ENCODE data around the gene INTS1.

Gene INTS1

DNA sequence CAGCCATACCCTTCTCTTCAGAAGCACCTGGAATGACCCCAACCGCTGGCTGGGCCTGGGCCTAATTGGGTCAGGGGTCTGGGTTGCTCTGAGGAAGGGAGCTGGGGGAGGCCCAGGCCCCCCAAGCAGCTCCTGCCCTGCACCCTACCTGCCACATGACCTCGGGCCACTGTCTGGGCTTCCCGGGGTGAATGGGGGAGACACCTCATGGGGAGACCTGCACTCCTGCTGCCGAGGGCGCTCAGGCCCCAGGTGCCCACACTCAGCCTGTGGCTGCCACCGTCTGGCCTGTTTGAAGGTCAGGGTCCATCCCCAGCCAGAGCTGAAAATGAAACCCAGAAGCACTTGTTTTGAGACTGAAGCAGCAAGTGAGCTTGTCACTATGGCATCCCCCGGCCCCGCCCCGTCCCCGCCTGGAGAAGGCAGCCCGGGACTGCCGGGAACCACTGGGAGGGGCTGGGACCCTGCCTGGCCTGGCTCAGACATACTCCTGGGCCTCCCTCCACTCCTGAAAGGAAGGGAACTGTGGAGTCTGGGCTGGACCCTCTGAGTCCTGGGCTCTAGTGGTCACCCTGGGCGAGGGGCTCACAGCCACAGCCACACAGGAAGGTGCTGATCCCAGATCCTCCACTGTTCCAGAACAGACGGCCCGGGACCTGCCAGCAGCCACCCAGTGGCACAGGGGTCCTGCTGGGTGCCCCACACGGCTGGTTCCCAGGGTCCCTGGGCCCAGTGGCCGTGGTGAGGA is 37.5 kb downstream of the INTS1 start:
- no peak overlapping the region for H3K27ac ChIP-seq
- H3K36me3 ChIP-seq (ENCODE audit: insufficient read depth, low read length) = no peaks in the 10 kb centered on the region; the same call in 1 of the 2 replicates
- H3K4me3 ChIP-seq = no peak overlapping the region
- no peak for DNase-seq (ENCODE audit: low read depth, low spot score)
- no peaks in the 10 kb centered on the region for H3K9me3 ChIP-seq (ENCODE audit: low read depth, low read length)
- H3K9ac ChIP-seq (ENCODE audit: insufficient read length) = no peak overlapping the region
- TF ChIP-seq POLR2AphosphoS5 (IDR thresholded peaks at IDR 0.05; ENCODE audit: borderline replicate concordance, low read depth, low read length) = 0 out of 2 replicates have a peak, but pooled peaks have one; percentile 6
- TF ChIP-seq FOXP2 (optimal IDR thresholded peaks at IDR 0.05; ENCODE audit: control extremely low read depth, extremely low read length, insufficient read depth) = no peak

DNA sequence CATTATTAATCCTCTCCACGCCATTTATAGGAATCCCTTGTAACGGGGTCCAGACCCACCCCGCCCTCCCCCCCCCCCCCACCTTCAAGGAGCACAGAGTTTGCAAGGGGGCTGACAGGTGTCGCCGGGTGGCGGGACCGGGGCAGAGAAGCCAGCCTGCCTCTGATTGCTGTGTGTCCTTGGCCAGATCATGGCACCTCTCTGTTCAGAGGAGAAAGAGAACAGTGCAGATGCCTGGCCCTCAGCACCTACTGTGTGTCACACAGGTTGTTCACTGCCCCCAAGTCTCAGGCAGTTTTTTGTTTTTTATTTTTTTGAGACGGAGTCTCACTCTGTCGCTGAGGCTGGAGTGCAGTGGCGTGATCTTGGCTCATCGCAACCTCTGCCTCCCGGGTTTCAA is 39.5 kb downstream of the INTS1 start:
- no peak for TF ChIP-seq POLR2AphosphoS5 (IDR thresholded peaks at IDR 0.05; ENCODE audit: borderline replicate concordance, low read depth, low read length)
- no peak for TF ChIP-seq EZH2 (IDR thresholded peaks at IDR 0.05)
- TF ChIP-seq FOXP2 (optimal IDR thresholded peaks at IDR 0.05; ENCODE audit: control extremely low read depth, extremely low read length, insufficient read depth) = no peak
- H3K9ac ChIP-seq (ENCODE audit: insufficient read length) = no peak overlapping the region
- H3K4me3 ChIP-seq = no peak overlapping the region
- no peaks in the 10 kb centered on the region for H3K9me3 ChIP-seq (ENCODE audit: low read depth, low read length)
- H3K27ac ChIP-seq = no peak overlapping the region
- H3K36me3 ChIP-seq (ENCODE audit: insufficient read depth, low read length) = no peaks in the 10 kb centered on the region
- no peak for DNase-seq (ENCODE audit: low read depth, low spot score)

DNA sequence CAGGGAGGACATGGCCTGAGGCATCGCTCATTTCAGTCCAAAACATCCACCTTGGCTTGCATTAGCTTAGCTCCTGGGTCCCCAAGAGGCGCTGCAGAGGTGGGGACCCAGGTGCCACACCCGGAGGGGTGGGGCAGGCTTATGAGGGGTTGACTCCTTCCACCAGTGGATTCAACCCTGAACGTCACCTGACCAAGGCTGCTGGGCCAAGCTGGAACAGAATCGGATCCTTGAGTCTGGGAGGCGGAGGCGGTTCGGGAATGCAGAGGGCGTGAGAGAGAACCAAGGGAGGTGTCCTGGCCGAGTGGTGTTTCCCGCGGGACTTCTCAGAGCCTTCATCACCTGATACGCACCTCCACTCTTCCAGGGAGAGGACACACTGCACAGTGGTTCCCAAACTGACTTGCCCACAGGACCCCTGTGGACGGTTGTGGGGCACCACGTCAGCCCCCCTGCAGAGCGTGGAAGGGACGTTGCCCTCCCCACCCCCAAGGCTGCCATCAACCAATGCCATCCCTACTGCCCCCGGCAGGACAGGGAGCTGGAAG is 40.4 kb downstream of the INTS1 start:
- no peak for TF ChIP-seq FOXP2 (optimal IDR thresholded peaks at IDR 0.05; ENCODE audit: control extremely low read depth, extremely low read length, insufficient read depth)
- TF ChIP-seq POLR2AphosphoS5 (IDR thresholded peaks at IDR 0.05; ENCODE audit: borderline replicate concordance, low read depth, low read length) = no peak
- TF ChIP-seq EZH2 (IDR thresholded peaks at IDR 0.05) = no peak
- Histone ChIP-seq H3K4me3 (no peak overlapping the region), H3K9ac (ENCODE audit: insufficient read length) (no peak overlapping the region), H3K36me3 (ENCODE audit: insufficient read depth, low read length) (no peaks in the 10 kb centered on the region), H3K27ac (no peak overlapping the region), H3K9me3 (ENCODE audit: low read depth, low read length) (no peaks in the 10 kb centered on the region)
- no peak for DNase-seq (ENCODE audit: low read depth, low spot score)

DNA sequence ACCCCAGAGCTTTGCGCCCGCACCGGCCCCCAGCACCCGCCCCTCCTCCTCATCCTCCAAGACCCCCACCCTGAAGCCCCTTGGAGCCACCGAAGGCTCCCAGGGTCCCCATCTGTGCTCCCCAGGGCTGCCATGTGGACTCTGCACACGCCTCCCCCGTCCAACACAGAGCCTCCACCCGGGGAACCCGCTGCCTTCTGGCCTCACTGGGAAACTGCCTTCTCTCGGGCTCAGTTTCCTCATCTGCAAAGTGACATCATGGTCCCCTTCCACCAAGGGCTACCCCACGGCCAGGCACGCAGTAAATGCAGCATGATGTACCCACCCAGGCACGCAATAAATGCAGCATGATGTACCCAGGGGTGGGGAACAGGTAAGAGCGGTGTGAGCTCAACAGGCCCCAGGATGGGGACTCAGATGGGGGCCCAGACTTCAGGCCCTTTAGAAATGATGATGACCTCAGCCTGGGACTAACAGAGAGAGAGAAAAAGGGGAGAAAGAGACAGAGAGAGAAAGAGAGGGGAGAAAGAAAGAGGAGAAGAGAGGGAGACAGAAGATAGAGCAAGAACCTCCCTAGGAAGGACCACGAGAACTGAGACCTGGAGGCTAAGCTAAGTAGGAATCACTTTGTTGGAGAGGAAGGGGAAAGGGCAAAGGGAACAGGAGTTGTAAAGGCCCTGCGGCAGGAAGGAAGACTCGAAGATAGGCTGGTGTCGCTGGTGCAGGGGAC is 42.4 kb downstream of the INTS1 start:
- Histone ChIP-seq H3K9me3 (ENCODE audit: low read depth, low read length) (no peaks in the 10 kb centered on the region), H3K36me3 (ENCODE audit: insufficient read depth, low read length) (no peaks in the 10 kb centered on the region), H3K4me3 (no peak overlapping the region), H3K9ac (ENCODE audit: insufficient read length) (no peak overlapping the region), H3K27ac (peak overlapping the region; percentile 68)
- DNase-seq (ENCODE audit: low read depth, low spot score) = no peak
- no peak for TF ChIP-seq EZH2 (IDR thresholded peaks at IDR 0.05)
- TF ChIP-seq POLR2AphosphoS5 (IDR thresholded peaks at IDR 0.05; ENCODE audit: borderline replicate concordance, low read depth, low read length) = no peak
- no peak for TF ChIP-seq FOXP2 (optimal IDR thresholded peaks at IDR 0.05; ENCODE audit: control extremely low read depth, extremely low read length, insufficient read depth)

DNA sequence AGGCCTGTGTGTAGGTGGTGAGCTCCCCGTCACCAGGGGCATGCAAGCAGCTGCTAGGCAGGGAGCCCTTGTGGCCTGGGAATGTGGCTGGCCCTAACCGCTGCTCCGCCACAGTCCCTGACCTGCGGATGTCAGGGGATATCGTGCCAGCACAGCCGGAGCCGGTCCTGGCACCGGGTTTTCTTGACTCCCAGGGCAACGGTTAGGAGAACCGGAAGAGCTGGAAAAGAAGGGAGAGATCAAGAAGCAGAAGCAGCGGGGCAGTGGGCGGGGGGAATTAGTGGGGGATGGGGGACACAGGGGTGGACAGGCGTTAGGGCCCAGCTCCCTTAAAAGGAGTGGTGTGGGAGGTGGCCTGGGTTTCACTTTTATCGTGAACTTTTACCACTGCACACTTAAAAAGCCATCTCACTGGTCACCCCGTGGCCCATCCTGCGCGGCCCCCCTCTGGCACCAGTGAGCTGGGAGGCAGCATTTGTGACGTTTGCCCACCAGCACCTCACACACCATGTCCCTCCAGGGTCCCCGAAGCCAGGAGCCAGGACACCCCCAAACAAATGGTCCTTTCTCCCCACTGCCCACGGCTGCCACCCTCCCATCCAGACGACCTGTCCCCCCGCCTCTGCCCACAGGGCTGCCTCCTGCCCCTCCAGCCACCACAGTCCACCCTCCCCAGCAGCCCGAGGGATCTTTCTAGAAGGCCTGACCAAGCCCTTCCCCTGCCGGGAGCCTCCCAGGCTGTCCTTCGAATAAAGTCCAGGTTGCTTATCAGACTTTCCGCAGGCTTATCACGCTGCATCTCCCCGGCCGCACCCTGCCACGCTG is 43.2 kb downstream of the INTS1 start:
- no peak overlapping the region for H3K9ac ChIP-seq (ENCODE audit: insufficient read length)

DNA sequence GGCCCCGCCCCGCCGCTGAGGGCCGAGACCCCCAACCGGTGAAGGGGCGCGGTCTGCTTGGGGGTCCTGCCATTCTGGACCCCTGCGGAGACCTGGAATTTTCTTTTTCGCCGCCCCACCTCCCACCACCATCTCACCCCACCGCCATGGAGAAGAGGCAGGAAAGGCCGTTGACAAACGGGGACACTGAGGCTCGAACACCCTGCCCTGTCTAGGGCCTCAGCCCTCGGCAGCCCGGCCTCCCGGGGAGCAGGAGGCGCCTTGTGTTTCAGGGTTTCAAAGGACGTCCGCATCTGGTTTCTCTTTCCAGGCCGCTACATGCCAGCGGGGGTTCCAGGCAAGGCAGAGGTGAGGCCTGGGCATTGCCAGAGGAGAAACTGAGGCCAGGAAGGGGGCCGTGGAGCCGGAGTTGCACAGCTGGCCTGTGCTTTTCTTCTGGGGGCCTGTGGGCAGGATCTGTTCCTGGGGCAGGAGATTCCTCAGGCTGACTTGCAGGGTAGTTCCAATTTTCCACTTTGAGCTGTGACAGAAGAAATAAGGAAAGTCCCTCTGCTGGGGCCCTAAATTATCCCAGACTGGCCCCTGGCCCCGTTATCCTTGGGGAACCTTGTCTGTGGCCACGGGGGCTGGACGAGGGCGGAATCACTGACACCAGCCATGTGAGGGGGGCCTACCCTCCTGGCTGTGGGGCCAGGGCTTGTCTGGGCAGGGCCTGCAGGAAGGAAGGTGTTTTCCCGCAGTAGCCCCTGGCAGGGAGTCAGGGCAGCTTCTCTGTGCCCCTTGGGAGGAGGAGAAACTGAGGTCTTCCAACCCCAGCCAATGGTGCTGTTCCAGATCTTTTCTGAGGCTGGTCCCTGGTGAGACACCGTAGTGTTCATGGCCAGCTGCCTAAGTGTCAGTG is 44.0 kb downstream of the INTS1 start:
- Histone ChIP-seq H3K9ac (ENCODE audit: insufficient read length) (peak overlapping the region; percentile 60), H3K27ac (peak overlapping the region; percentile 45; the same call in 1 of the 2 replicates), H3K36me3 (ENCODE audit: insufficient read depth, low read length) (no peaks in the 10 kb centered on the region), H3K9me3 (ENCODE audit: low read depth, low read length) (no peaks in the 10 kb centered on the region), H3K4me3 (peak overlapping the region; percentile 82)
- TF ChIP-seq FOXP2 (optimal IDR thresholded peaks at IDR 0.05; ENCODE audit: control extremely low read depth, extremely low read length, insufficient read depth) (no peak), POLR2AphosphoS5 (IDR thresholded peaks at IDR 0.05; ENCODE audit: borderline replicate concordance, low read depth, low read length) (no peak), EZH2 (IDR thresholded peaks at IDR 0.05) (no peak)
- DNase-seq (ENCODE audit: low read depth, low spot score) = no peak

More for the DNA sequence above, 43.2 kb downstream of the INTS1 start:
- DNase-seq (ENCODE audit: low read depth, low spot score) = no peak
- no peaks in the 10 kb centered on the region for H3K36me3 ChIP-seq (ENCODE audit: insufficient read depth, low read length)
- H3K27ac ChIP-seq = no peak overlapping the region
- H3K9me3 ChIP-seq (ENCODE audit: low read depth, low read length) = no peaks in the 10 kb centered on the region
- H3K4me3 ChIP-seq = no peak overlapping the region
- TF ChIP-seq EZH2 (IDR thresholded peaks at IDR 0.05) = no peak
- TF ChIP-seq POLR2AphosphoS5 (IDR thresholded peaks at IDR 0.05; ENCODE audit: borderline replicate concordance, low read depth, low read length) = no peak
- no peak for TF ChIP-seq FOXP2 (optimal IDR thresholded peaks at IDR 0.05; ENCODE audit: control extremely low read depth, extremely low read length, insufficient read depth)

DNA sequence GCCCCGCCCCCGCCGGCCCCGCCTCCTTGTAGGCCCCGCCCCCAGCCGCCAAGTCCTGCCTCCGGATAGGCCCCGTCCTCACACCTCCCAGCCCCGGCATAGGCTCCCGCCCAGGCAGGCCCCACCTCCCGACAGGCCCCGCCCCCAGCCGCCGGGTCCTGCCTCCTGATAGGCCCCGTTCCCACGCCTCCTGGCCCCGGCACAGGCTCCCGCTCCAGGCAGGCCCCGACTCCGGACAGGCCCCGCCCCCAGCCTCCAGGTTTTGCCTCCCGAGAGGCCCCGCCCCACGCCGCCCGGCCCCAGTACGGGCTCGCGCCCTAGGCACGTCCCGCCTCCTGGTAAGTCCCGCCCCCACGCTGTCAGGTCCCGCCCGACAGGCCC is 44.7 kb downstream of the INTS1 start:
- H3K4me3 ChIP-seq = peak overlapping the region; percentile 82
- no peaks in the 10 kb centered on the region for H3K9me3 ChIP-seq (ENCODE audit: low read depth, low read length)
- H3K27ac ChIP-seq = no peak overlapping the region
- H3K36me3 ChIP-seq (ENCODE audit: insufficient read depth, low read length) = no peaks in the 10 kb centered on the region
- H3K9ac ChIP-seq (ENCODE audit: insufficient read length) = no peak overlapping the region
- DNase-seq (ENCODE audit: low read depth, low spot score) = peak; percentile 79
- TF ChIP-seq FOXP2 (optimal IDR thresholded peaks at IDR 0.05; ENCODE audit: control extremely low read depth, extremely low read length, insufficient read depth) (no peak), EZH2 (IDR thresholded peaks at IDR 0.05) (no peak), POLR2AphosphoS5 (IDR thresholded peaks at IDR 0.05; ENCODE audit: borderline replicate concordance, low read depth, low read length) (no peak)
